GM10266 (cell line): ENCODE data around the gene MDK.
A peak's percentile ranks its signal among the peaks of the same experiment; 100 is the strongest.

Experiments used
- DNase-seq: peaks from one replicate; pipeline ENCODE4 v3.0.0; 2012; ENCODE audit errors: extremely low spot score
- CTCF ChIP-seq: IDR thresholded peaks from 2 replicates; pipeline ENCODE4 v1.5.1; 2012; ENCODE audit warnings: mild to moderate bottlenecking, low read depth; ENCODE audit not compliant: control insufficient read depth, insufficient read depth; ENCODE audit errors: missing control alignments

The MDK gene

GRCh38 chr11:46410021-46410420, 28.6 kb downstream of the MDK start:
- peak; percentile 8 for TF ChIP-seq CTCF
- no peak for DNase-seq

- TF ChIP-seq CTCF: no peak
- no peak for DNase-seq
Observed at GRCh38 chr11:46413760-46414465, 32.4 kb downstream of the MDK start.

- no peak for TF ChIP-seq CTCF
- no peak for DNase-seq
Observed at GRCh38 chr11:46414466-46414796, 33.0 kb downstream of the MDK start.

GRCh38 chr11:46414879-46415278, 33.4 kb downstream of the MDK start:
- no peak for DNase-seq
- TF ChIP-seq CTCF: no peak

- no peak for DNase-seq
- TF ChIP-seq CTCF: no peak
Observed at GRCh38 chr11:46417711-46418110, 36.2 kb downstream of the MDK start.

GRCh38 chr11:46418751-46419150, 37.3 kb downstream of the MDK start:
- no peak for DNase-seq
- TF ChIP-seq CTCF: no peak

GRCh38 chr11:46420513-46420912, 39.0 kb downstream of the MDK start:
- DNase-seq: no peak
- no peak for TF ChIP-seq CTCF
